ENCODE measurements around the gene CALCR.

Gene CALCR

DNA sequence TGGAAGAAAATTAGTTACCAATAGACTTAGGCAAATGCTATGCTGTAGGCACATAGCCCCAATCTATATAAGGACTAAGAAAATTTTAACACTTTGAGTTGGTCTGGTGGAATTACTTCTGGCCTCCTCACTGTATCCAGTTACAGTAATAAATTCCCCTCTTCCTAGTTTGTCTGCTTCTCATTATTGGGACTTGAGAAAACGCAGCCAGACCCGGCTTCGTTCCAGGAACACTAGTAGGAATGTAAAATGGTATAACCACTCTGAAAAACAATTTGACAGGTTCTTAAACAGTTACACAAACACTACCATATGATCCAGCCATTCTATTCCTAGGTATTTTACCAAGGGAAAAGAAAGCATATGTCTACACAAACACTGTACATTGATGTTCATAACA is 192.2 kb downstream of the CALCR start:
- H3K4me3 ChIP-seq (ENCODE audit: low read length), result no peak overlapping the region
- no peak overlapping the region for H3K9ac ChIP-seq (ENCODE audit: low read depth, low read length)
- H3K27me3 ChIP-seq (ENCODE audit: insufficient read depth, low read length), result no peaks in the 10 kb centered on the region
- no peaks in the 10 kb centered on the region for H3K4me1 ChIP-seq (ENCODE audit: insufficient read depth, low read length)
- no peak overlapping the region for H3K27ac ChIP-seq (ENCODE audit: low read length)
- H3K9me3 ChIP-seq (ENCODE audit: insufficient read depth, low read depth, low read length), result no peaks in the 10 kb centered on the region
- H3K36me3 ChIP-seq (ENCODE audit: insufficient read depth, low read depth, low read length), result no peaks in the 10 kb centered on the region

DNA sequence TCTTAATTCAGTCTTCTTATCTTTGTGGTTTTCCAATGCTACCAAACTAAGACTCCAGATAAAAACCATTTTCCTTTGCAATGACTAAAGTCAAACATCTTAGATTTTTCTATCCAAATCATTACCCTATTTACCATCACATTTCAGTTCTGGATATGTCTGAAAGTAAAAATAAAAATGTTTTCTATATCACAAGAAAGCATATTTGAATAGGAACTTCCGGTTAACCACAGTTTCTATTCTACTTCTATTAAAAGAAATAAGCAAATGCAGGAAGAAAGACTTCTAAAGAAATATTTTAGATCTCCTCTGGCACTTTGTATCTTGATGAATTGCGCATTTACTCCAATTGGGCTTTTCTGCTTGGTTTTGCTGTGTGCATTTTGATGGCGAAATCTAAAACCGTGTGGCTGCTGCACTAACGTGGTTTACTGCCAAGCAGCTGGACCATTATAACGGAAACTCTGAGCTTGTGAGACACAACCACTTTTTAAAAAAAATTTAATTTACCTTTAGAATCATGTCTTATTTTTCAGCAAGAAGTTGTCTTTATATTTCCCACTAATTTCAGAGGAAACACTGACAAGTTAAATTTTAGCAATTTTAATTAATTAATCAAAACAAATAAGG is 196.3 kb downstream of the CALCR start:
- Histone ChIP-seq H3K9me3 (ENCODE audit: insufficient read depth, low read depth, low read length) (no peaks in the 10 kb centered on the region), H3K4me1 (ENCODE audit: insufficient read depth, low read length) (no peaks in the 10 kb centered on the region), H3K9ac (ENCODE audit: low read depth, low read length) (no peak overlapping the region), H3K36me3 (ENCODE audit: insufficient read depth, low read depth, low read length) (no peaks in the 10 kb centered on the region), H3K27ac (ENCODE audit: low read length) (no peak overlapping the region), H3K4me3 (ENCODE audit: low read length) (no peak overlapping the region), H3K27me3 (ENCODE audit: insufficient read depth, low read length) (no peaks in the 10 kb centered on the region)

DNA sequence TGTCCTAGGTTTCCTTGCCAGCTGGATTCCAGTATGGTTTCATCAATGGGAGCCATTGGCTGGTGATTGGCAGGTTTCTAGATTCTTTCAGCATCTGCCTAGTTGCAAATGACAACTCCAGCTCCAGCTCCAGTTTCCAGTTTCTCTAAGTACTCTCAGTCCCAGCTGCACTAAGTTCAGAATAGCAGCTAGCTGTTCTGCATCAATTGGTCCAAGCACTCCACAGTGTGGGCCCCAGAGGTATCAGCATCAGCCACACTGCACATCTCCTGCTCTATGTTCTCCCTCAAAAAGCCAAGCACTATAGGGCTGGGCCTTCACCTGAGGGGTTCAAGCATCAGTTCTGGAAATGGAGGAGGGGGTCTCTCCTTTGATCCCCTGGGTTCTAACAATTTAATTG is 198.9 kb downstream of the CALCR start:
- H3K4me1 ChIP-seq (ENCODE audit: insufficient read depth, low read length), result no peaks in the 10 kb centered on the region
- H3K27me3 ChIP-seq (ENCODE audit: insufficient read depth, low read length), result no peaks in the 10 kb centered on the region
- H3K36me3 ChIP-seq (ENCODE audit: insufficient read depth, low read depth, low read length), result no peaks in the 10 kb centered on the region
- H3K4me3 ChIP-seq (ENCODE audit: low read length), result no peak overlapping the region
- no peaks in the 10 kb centered on the region for H3K9me3 ChIP-seq (ENCODE audit: insufficient read depth, low read depth, low read length)
- no peak overlapping the region for H3K9ac ChIP-seq (ENCODE audit: low read depth, low read length)
- no peak overlapping the region for H3K27ac ChIP-seq (ENCODE audit: low read length)
